Bronchial epithelial cell (primary cell): ENCODE results near the gene MEIS1. TPM values are rescaled to one million over a fixed set of nuclear protein-coding genes. Genes with fewer than 3 reads are reported as not detected.

ENCODE experiments used
- DNase-seq: peaks from one replicate; pipeline ENCODE4 v3.0.0-alpha.2; 2010; ENCODE audit warnings: low read depth
- FAIRE-seq: peaks from 2 replicates; lab custom pipeline; 2011; peaks lifted over from hg19 to GRCh38; lab: Jason Lieb, UNC
- H3K27me3 ChIP-seq: 2 replicates; pipeline ENCODE4 v1.5.1; 2011; ENCODE audit warnings: low read length; ENCODE audit not compliant: control insufficient read depth, insufficient read depth
- H3K36me3 ChIP-seq: 2 replicates; pipeline ENCODE4 v1.5.1; 2011; ENCODE audit warnings: low read length; ENCODE audit not compliant: control insufficient read depth, insufficient read depth
- H3K4me3 ChIP-seq: 2 replicates; pipeline ENCODE4 v1.5.1; 2011; ENCODE audit warnings: mild to moderate bottlenecking, low read depth, low read length, control low read depth
- CTCF ChIP-seq: IDR thresholded peaks from 2 replicates; pipeline ENCODE4 v1.5.1; 2011; ENCODE audit warnings: mild to moderate bottlenecking, moderate library complexity, low read length, control low read depth, inconsistent platforms; ENCODE audit not compliant: insufficient read depth, severe bottlenecking
- total RNA-seq: library from RNA; depleted of rRNA; stranded (reverse); fragments of >200 nt; gene quantifications from 2 replicates; pipeline ENCODE4 v1.2.1, GENCODE V29; 2014

Gene MEIS1
- total RNA-seq, 1 donor from 2014 or later, result 28.4 TPM

- FAIRE-seq (no peak), DNase-seq (no peak)
- H3K36me3 ChIP-seq, result peaks cover 1% of the 10 kb centered on the region
- no peaks in the 10 kb centered on the region for H3K27me3 ChIP-seq
- TF ChIP-seq CTCF, result no peak
- no peak overlapping the region for H3K4me3 ChIP-seq
These were observed 125.8 kb downstream of the MEIS1 start for GRCh38 chr2:66560683-66561082.

- no peaks in the 10 kb centered on the region for H3K27me3 ChIP-seq
- no peak for TF ChIP-seq CTCF
- no peak for FAIRE-seq
- no peak overlapping the region for H3K4me3 ChIP-seq
- peaks cover 1% of the 10 kb centered on the region for H3K36me3 ChIP-seq
- DNase-seq, result no peak
These were observed 126.8 kb downstream of the MEIS1 start for GRCh38 chr2:66561645-66562303.

GRCh38 chr2:66562304-66562685, 127.4 kb downstream of the MEIS1 start:
- DNase-seq (no peak), FAIRE-seq (no peak)
- H3K27me3 ChIP-seq, result no peaks in the 10 kb centered on the region
- TF ChIP-seq CTCF, result no peak
- no peak overlapping the region for H3K4me3 ChIP-seq
- H3K36me3 ChIP-seq, result peaks cover 1% of the 10 kb centered on the region

GRCh38 chr2:66563473-66563872, 128.5 kb downstream of the MEIS1 start:
- no peak for DNase-seq
- Histone ChIP-seq H3K27me3 (no peaks in the 10 kb centered on the region), H3K36me3 (peaks cover 1% of the 10 kb centered on the region), H3K4me3 (no peak overlapping the region)
- no peak for TF ChIP-seq CTCF
- FAIRE-seq, result no peak

- TF ChIP-seq CTCF, result no peak
These were observed 130.4 kb downstream of the MEIS1 start for GRCh38 chr2:66565291-66565690.

GRCh38 chr2:66566726-66567399, 131.9 kb downstream of the MEIS1 start:
- Histone ChIP-seq H3K36me3 (peaks cover 5% of the 10 kb centered on the region), H3K4me3 (no peak overlapping the region), H3K27me3 (no peaks in the 10 kb centered on the region)
- DNase-seq (no peak), FAIRE-seq (no peak)
- no peak for TF ChIP-seq CTCF

More at GRCh38 chr2:66565291-66565690, 130.4 kb downstream of the MEIS1 start:
- DNase-seq (no peak), FAIRE-seq (no peak)
- Histone ChIP-seq H3K27me3 (no peaks in the 10 kb centered on the region), H3K4me3 (no peak overlapping the region), H3K36me3 (peaks cover under 1% of the 10 kb centered on the region)
